NB4 (cell line): ENCODE data around the gene CCDC126.

ENCODE experiments used
- CTCF ChIP-seq: IDR thresholded peaks from one replicate; pipeline ENCODE4 v1.5.1; 2012; ENCODE audit warnings: low read depth, low read length
- MAX ChIP-seq: IDR thresholded peaks from 2 replicates; pipeline ENCODE4 v1.6.1; 2011; ENCODE audit warnings: low read depth, low read length

GRCh38 chr7:23633417-23633816 is 36.2 kb downstream of the CCDC126 start:
- TF ChIP-seq CTCF: no peak
- no peak for TF ChIP-seq MAX
